ENCODE measurements around the gene SCAI. TPM values are rescaled to one million over a fixed set of nuclear protein-coding genes. Genes with fewer than 3 reads are reported as not detected.

SCAI gene
- total RNA-seq, 4 donors from 2014 or later, result 10.4 to 13.4 (median 12.5) TPM

DNA sequence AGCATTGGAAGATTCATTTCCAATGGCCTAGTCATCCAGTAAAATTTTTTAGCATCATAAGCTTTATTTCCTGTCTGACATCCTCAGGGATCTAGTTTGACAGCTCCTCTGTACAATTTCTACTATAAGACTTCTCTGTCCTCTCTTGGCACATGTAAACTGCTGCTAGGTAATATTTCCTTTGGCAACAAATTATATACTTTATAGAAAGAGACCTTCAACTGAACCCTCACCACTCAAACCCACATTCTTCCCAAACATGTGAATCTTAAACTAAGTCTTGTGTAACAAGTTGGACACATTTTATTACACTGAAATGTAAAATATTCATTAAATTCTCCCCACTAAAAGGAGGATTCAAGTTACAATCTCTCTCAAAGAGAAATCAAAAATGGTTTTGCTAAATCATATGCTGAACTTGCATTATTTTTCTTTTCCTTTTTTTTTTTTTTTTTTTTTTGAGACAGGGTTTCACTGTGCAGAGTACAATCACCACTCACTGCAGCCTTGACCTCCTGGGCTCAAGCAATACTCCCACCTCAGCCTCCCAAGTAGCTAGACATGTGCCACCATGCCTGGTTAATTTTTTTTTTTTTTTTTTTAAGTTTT is 36.9 kb downstream of the SCAI start:
- no peak overlapping the region for H3K27ac ChIP-seq
- intact Hi-C loops (cut with DNase I), result no loop called here
- no peak for DNase-seq
- no peak overlapping the region for H3K4me3 ChIP-seq (replicated peaks in 1 of 3)
- TF ChIP-seq POLR2A (IDR thresholded peaks at IDR 0.05), result no peak
- TF ChIP-seq, protein P1, sequence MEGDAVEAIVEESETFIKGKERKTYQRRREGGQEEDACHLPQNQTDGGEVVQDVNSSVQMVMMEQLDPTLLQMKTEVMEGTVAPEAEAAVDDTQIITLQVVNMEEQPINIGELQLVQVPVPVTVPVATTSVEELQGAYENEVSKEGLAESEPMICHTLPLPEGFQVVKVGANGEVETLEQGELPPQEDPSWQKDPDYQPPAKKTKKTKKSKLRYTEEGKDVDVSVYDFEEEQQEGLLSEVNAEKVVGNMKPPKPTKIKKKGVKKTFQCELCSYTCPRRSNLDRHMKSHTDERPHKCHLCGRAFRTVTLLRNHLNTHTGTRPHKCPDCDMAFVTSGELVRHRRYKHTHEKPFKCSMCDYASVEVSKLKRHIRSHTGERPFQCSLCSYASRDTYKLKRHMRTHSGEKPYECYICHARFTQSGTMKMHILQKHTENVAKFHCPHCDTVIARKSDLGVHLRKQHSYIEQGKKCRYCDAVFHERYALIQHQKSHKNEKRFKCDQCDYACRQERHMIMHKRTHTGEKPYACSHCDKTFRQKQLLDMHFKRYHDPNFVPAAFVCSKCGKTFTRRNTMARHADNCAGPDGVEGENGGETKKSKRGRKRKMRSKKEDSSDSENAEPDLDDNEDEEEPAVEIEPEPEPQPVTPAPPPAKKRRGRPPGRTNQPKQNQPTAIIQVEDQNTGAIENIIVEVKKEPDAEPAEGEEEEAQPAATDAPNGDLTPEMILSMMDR (IDR thresholded peaks at IDR 0.05), result no peak
- no peaks in the 10 kb centered on the region for H3K9me3 ChIP-seq
- H3K4me1 ChIP-seq, result peaks cover 0 to 7% of the 10 kb centered on the region in 2 donors
- H3K27me3 ChIP-seq, result no peaks in the 10 kb centered on the region
- no peaks in the 10 kb centered on the region for H3K36me3 ChIP-seq

DNA sequence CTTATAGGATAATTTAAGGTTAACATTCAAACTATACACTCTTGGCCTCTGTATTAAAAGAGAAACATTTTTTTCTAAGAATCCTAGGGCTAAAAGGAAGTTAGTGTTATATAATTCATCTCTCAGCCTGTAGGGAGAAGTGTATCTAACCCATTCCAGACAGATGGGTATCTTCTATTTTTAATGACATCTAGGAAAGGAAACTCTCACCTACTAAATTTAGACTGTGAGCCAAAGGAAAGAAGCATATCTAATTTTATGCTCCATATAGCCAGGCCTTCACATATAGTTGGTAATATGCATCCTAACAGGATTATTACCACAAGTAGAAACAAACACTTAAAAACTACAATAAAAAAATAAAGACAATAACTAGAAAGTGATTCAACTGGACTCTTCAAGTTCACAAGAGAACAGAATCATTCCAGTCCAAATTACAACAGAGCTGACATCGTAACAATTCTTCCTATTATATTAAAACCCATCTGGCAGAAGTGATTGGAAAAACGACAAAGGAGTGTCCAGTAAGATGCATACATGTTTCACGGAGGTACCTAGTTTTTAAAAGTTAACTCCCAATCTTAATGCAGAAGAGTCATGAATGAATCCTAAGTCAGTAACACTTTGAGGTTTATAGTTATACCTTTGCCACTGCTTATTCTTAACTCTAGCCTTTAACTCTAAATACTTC is 39.4 kb downstream of the SCAI start:
- Histone ChIP-seq H3K36me3 (no peaks in the 10 kb centered on the region), H3K4me1 (peaks cover 12 to 22% of the 10 kb centered on the region in 2 donors), H3K9me3 (no peaks in the 10 kb centered on the region), H3K4me3 (replicated peaks in 1 of 3) (no peak overlapping the region), H3K27me3 (no peaks in the 10 kb centered on the region), H3K27ac (no peak overlapping the region)
- TF ChIP-seq, protein P1 (IDR thresholded peaks at IDR 0.05), result no peak
- no peak for TF ChIP-seq POLR2A (IDR thresholded peaks at IDR 0.05)
- 66 to 82% methylated on average over 3 of the region's 3 CpGs for WGBS, 2 donors
- intact Hi-C loops (cut with DNase I), result no loop called here
- DNase-seq, result no peak

DNA sequence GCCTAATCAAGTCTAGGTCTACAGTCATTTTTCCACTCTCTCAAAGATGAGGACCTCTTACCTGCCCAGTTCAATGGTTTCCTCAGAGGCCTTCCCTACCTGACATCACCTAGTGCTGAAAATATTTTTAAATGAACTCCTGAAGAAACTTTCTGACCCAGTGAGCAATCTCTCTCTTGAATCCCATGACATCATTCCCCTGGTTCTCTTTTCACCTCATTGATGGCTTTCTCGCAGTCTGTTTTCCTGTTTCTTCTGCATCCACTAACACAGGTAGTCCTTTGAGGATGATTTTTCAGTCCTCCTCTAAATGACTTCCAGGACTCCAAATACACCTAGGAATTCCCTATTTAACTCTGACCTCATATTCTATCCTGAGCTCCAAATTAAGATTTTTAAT is 40.3 kb downstream of the SCAI start:
- no peak for TF ChIP-seq POLR2A (IDR thresholded peaks at IDR 0.05)
- TF ChIP-seq, protein P1 (IDR thresholded peaks at IDR 0.05), result no peak
- Histone ChIP-seq H3K27ac (no peak overlapping the region), H3K36me3 (no peaks in the 10 kb centered on the region), H3K4me3 (replicated peaks in 1 of 3) (no peak overlapping the region), H3K27me3 (no peaks in the 10 kb centered on the region), H3K4me1 (peaks cover 12 to 28% of the 10 kb centered on the region in 2 donors), H3K9me3 (no peaks in the 10 kb centered on the region)
- DNase-seq, result no peak
- intact Hi-C loops (cut with DNase I), result no loop called here
- 67 to 87% methylated on average over 1 of the region's 1 CpG for WGBS, 2 donors

DNA sequence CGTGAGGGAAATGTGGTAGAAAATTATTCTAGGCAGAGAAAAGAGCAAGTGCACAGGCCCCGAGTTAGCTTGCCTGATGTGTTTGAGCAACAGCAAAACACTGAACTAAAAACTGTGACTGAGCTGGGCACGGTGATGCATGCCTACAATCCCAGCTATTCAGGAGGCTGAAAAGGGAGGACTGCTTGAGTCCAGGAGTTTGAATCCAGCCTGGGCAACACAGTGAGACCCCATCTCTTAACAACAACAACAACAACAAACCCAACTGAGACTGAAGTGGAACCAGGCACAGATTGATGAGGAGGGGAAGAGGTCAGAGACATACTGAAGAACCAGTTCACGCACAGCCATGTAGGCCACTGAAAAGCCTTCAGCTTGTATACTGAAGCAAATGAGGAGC is 42.5 kb downstream of the SCAI start:
- H3K9me3 ChIP-seq, result no peaks in the 10 kb centered on the region
- WGBS, 2 donors, result 75 to 79% methylated on average over 4 of the region's 4 CpGs
- TF ChIP-seq, protein P1 (IDR thresholded peaks at IDR 0.05), result no peak
- no peak for TF ChIP-seq POLR2A (IDR thresholded peaks at IDR 0.05)
- DNase-seq, result no peak
- H3K4me3 ChIP-seq (replicated peaks in 1 of 3), result no peak overlapping the region
- H3K27me3 ChIP-seq, result no peaks in the 10 kb centered on the region
- no peaks in the 10 kb centered on the region for H3K36me3 ChIP-seq
- intact Hi-C loops (cut with DNase I), result no loop called here
- H3K27ac ChIP-seq, result no peak overlapping the region
- peaks cover 12 to 28% of the 10 kb centered on the region in 2 donors for H3K4me1 ChIP-seq

DNA sequence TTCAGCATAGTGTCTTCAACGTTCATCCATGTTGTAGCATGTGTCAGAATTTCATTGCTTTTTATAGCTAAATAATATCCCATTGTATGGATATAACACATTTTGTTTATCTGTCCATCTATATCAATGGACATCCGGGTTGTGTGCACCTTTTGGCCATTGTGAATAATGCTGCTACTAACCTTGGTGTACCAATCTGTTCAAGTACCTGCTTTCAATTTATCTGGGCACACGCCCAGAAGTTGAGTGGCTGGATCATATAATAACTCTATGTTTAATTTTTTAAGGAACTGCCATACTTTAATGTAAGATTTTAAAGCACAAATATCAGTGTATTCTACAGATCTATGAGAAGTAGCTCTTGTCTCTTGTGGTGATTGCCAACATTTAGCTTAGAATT is 43.5 kb downstream of the SCAI start:
- Histone ChIP-seq H3K4me1 (peaks cover 12 to 28% of the 10 kb centered on the region in 2 donors), H3K9me3 (no peaks in the 10 kb centered on the region), H3K27ac (no peak overlapping the region), H3K36me3 (no peaks in the 10 kb centered on the region), H3K27me3 (no peaks in the 10 kb centered on the region), H3K4me3 (replicated peaks in 1 of 3) (no peak overlapping the region)
- TF ChIP-seq, protein P1 (IDR thresholded peaks at IDR 0.05), result no peak
- TF ChIP-seq POLR2A (IDR thresholded peaks at IDR 0.05), result no peak
- WGBS, 2 donors, result 84 to 90% methylated on average over 3 of the region's 3 CpGs
- DNase-seq, result no peak
- intact Hi-C loops (cut with DNase I), result no loop called here

Measured in thyroid gland (tissue), 4 donors.